PC-3 (cell line): ENCODE data around the gene CTSE. TPM values are rescaled to one million over a fixed set of nuclear protein-coding genes. Genes with fewer than 3 reads are reported as not detected.
"Not testable (repeated sequence)": the region's sequence is repeated elsewhere in the genome, so short reads cannot be mapped to it uniquely, and the experiment has no call there.

Experiments used
- ATAC-seq: fragments of 200-7000 bp; cut with Tn5 transposase; 2 replicates; pipeline ENCODE4 v1.9.1; 2020; ENCODE audit warnings: mild to moderate bottlenecking, moderate library complexity
- BruUV-seq: library from RNA; stranded (reverse); fragments of 400-500 nt; replicated peaks from 2 replicates; lab custom pipeline; 2021; lab: Mats Ljungman, UMichigan
- CTCF ChIA-PET: fragments of 300-600 bp; sonication (Branson Sonifier 250); formaldehyde crosslinking; loops from one replicate; lab custom pipeline; 2022; ENCODE audit warnings: antibody characterized with exemption; lab: Charles Lee
- POLR2A ChIA-PET: fragments of 300-600 bp; sonication (Branson Sonifier 250); formaldehyde crosslinking; loops from one replicate; lab custom pipeline; 2022; ENCODE audit warnings: antibody characterized with exemption; ENCODE audit not compliant: unreplicated experiment; lab: Charles Lee
- DNase-seq: peaks from one replicate; pipeline ENCODE4 v3.0.0-alpha.2; 2015
- H2AFZ ChIP-seq: fragments of 300-600 bp; sonication (generic); 2 replicates; pipeline ENCODE4 v1.6.0; 2016; ENCODE audit warnings: antibody characterized with exemption, low read length
- H3F3A ChIP-seq: fragments of 300-600 bp; sonication (generic); one replicate; pipeline ENCODE4 v1.6.0; 2017; ENCODE audit warnings: antibody characterized with exemption, low read length, control low read depth, mild to moderate bottlenecking; ENCODE audit not compliant: unreplicated experiment
- H3K27ac ChIP-seq: fragments of 300-600 bp; sonication (generic); 2 replicates; pipeline ENCODE4 v1.5.1; 2016; ENCODE audit warnings: mild to moderate bottlenecking, low read length
- H3K27me3 ChIP-seq: fragments of 300-600 bp; sonication (generic); 2 replicates; pipeline ENCODE4 v1.6.1; 2016; ENCODE audit warnings: low read length, mixed read lengths
- H3K36me3 ChIP-seq: fragments of 300-600 bp; sonication (generic); 2 replicates; pipeline ENCODE4 v1.6.1; 2016; ENCODE audit warnings: low read depth, mixed run types, low read length, mixed read lengths
- H3K4me1 ChIP-seq: fragments of 300-600 bp; sonication (generic); 2 replicates; pipeline ENCODE4 v1.5.1; 2016; ENCODE audit warnings: low read length; ENCODE audit not compliant: insufficient read depth
- H3K4me2 ChIP-seq: fragments of 300-600 bp; sonication (generic); 2 replicates; pipeline ENCODE4 v1.6.0; 2016; ENCODE audit warnings: low read length
- H3K4me3 ChIP-seq: fragments of 300-600 bp; sonication (generic); 2 replicates; pipeline ENCODE4 v1.5.1; 2016; ENCODE audit warnings: mild to moderate bottlenecking, low read length, mixed read lengths
- H3K79me2 ChIP-seq: fragments of 300-600 bp; sonication (generic); 2 replicates; pipeline ENCODE4 v1.6.1; 2017; ENCODE audit warnings: low read length, mixed read lengths
- H3K9ac ChIP-seq: fragments of 300-600 bp; sonication (generic); 2 replicates; pipeline ENCODE4 v1.6.0; 2016; ENCODE audit warnings: mild to moderate bottlenecking, low read length
- H3K9me2 ChIP-seq: fragments of 300-600 bp; sonication (generic); replicated peaks from 2 replicates; pipeline ENCODE4 v1.6.1; 2016; ENCODE audit warnings: mixed run types, low read length, mixed read lengths
- H3K9me3 ChIP-seq: fragments of 300-600 bp; sonication (generic); 2 replicates; pipeline ENCODE4 v1.6.1; 2016; ENCODE audit warnings: low read length, mixed read lengths
- H4K20me1 ChIP-seq: fragments of 300-600 bp; sonication (generic); 2 replicates; pipeline ENCODE4 v1.6.1; 2016; ENCODE audit warnings: low read length, mixed read lengths
- CTCF ChIP-seq: fragments of 300-600 bp; sonication (generic); conservative IDR thresholded peaks from 2 replicates; pipeline ENCODE4 v1.5.1; 2017; ENCODE audit warnings: antibody characterized with exemption, low read depth, mild to moderate bottlenecking, low read length
- EZH2 ChIP-seq: fragments of 300-600 bp; sonication (generic); IDR thresholded peaks from one replicate; pipeline ENCODE4 v1.6.1; 2017; ENCODE audit warnings: antibody characterized with exemption, mild to moderate bottlenecking, low read length; ENCODE audit not compliant: unreplicated experiment
- EZH2phosphoT487 ChIP-seq: fragments of 300-600 bp; sonication (generic); IDR thresholded peaks from 2 replicates; pipeline ENCODE4 v1.6.1; 2018; ENCODE audit warnings: mild to moderate bottlenecking, antibody characterized with exemption, low read length, borderline replicate concordance
- intact Hi-C: fragments of 100-400 bp; cut with micrococcal nuclease; formaldehyde crosslinking; loops from 2 replicates; pipeline ENCODE4 v1.9.0; 2023
- total RNA-seq: library from RNA; depleted of rRNA; stranded (reverse); fragments of >200 nt; gene quantifications from 2 replicates; pipeline ENCODE4 v1.2.3, GENCODE V29; 2014

The CTSE gene
- total RNA-seq, 1 experiment from 2014 or later: 0.51 TPM

GRCh38 chr1:206064001-206064400 lies 40.3 kb upstream of the CTSE start:
- BruUV-seq, H4K20me1 ChIP-seq, H3K4me2 ChIP-seq, intact Hi-C loops, ATAC-seq, H3K79me2 ChIP-seq, H3K9ac ChIP-seq, H3K9me3 ChIP-seq, H3K9me2 ChIP-seq, H2AFZ ChIP-seq, H3K27ac ChIP-seq, H3F3A ChIP-seq, H3K36me3 ChIP-seq, H3K4me1 ChIP-seq, H3K4me3 ChIP-seq, POLR2A ChIA-PET, DNase-seq, CTCF ChIA-PET: not testable (repeated sequence)
- H3K27me3 ChIP-seq: peaks cover 26% of the 10 kb centered on the region

- DNase-seq: no peak
- TF ChIP-seq CTCF (no peak), EZH2 (no peak), EZH2phosphoT487 (no peak)
- ChIA-PET POLR2A (no interaction called here), CTCF (no interaction called here)
- Histone ChIP-seq H3K27me3 (peaks cover 13% of the 10 kb centered on the region), H3K9me3 (no peaks in the 10 kb centered on the region), H3K9me2 (no peaks in the 10 kb centered on the region), H3K36me3 (no peaks in the 10 kb centered on the region), H3K79me2 (no peaks in the 10 kb centered on the region), H3K4me2 (no peak overlapping the region), H4K20me1 (no peaks in the 10 kb centered on the region), H3K27ac (no peak overlapping the region), H3F3A (no peaks in the 10 kb centered on the region), H3K4me3 (no peak overlapping the region), H2AFZ (no peak overlapping the region), H3K9ac (no peak overlapping the region), H3K4me1 (no peaks in the 10 kb centered on the region)
- intact Hi-C loops: no loop called here
- no peak for ATAC-seq
- BruUV-seq: no TSS peak
Observed at GRCh38 chr1:206062464-206062863, 38.8 kb upstream of the CTSE start.

- Histone ChIP-seq H3K9me3 (no peaks in the 10 kb centered on the region), H3K79me2 (no peaks in the 10 kb centered on the region), H3K27ac (no peak overlapping the region), H3F3A (no peaks in the 10 kb centered on the region), H3K9me2 (no peaks in the 10 kb centered on the region), H3K36me3 (no peaks in the 10 kb centered on the region), H4K20me1 (no peaks in the 10 kb centered on the region), H3K4me1 (no peaks in the 10 kb centered on the region), H2AFZ (no peak overlapping the region), H3K4me2 (no peak overlapping the region), H3K27me3 (peaks cover 16% of the 10 kb centered on the region), H3K4me3 (no peak overlapping the region), H3K9ac (no peak overlapping the region)
- intact Hi-C loops: no loop called here
- CTCF ChIA-PET: no interaction called here
- POLR2A ChIA-PET: no interaction called here
- DNase-seq: no peak
- TF ChIP-seq EZH2: no peak
- no peak for TF ChIP-seq CTCF
- TF ChIP-seq EZH2phosphoT487: no peak
- no TSS peak for BruUV-seq
- ATAC-seq: no peak
Observed at GRCh38 chr1:206060844-206061243, 37.1 kb upstream of the CTSE start.
